IPS DF 6.9 (cell line): ENCODE results near the gene TNNC1.

Experiments used
- DNase-seq: peaks from one replicate; pipeline ENCODE4 v3.0.0-alpha.2; 2013; ENCODE audit warnings: low read depth, low spot score
- H3K27ac ChIP-seq: one replicate; pipeline ENCODE4 v1.5.1; 2013; ENCODE audit warnings: low read length, control low read depth
- H3K27me3 ChIP-seq: 2 replicates; pipeline ENCODE4 v1.6.1; 2013; ENCODE audit warnings: mild to moderate bottlenecking, low read length; ENCODE audit not compliant: control insufficient read depth, insufficient read depth
- H3K36me3 ChIP-seq: 2 replicates; pipeline ENCODE4 v1.6.1; 2013; ENCODE audit warnings: low read length; ENCODE audit not compliant: control insufficient read depth, insufficient read depth
- H3K4me1 ChIP-seq: 2 replicates; pipeline ENCODE4 v1.6.1; 2013; ENCODE audit warnings: low read length; ENCODE audit not compliant: control insufficient read depth, insufficient read depth
- H3K4me3 ChIP-seq: 2 replicates; pipeline ENCODE4 v1.5.1; 2013; ENCODE audit warnings: mild to moderate bottlenecking, low read length
- H3K9me3 ChIP-seq: 2 replicates; pipeline ENCODE4 v1.6.1; 2013; ENCODE audit warnings: low read length, inconsistent platforms; ENCODE audit not compliant: control insufficient read depth, insufficient read depth
- WGBS: extraction: QIAGEN DNeasy Blood & Tissue Kit; methylation state at CpG from one replicate; pipeline ENCODE4 v1.1.7; 2013; ENCODE audit warnings: mixed read lengths, missing lambda C conversion rate; ENCODE audit not compliant: insufficient read length, insufficient coverage; 5-methylcytosine and 5-hydroxymethylcytosine counted together

TNNC1 gene

DNA sequence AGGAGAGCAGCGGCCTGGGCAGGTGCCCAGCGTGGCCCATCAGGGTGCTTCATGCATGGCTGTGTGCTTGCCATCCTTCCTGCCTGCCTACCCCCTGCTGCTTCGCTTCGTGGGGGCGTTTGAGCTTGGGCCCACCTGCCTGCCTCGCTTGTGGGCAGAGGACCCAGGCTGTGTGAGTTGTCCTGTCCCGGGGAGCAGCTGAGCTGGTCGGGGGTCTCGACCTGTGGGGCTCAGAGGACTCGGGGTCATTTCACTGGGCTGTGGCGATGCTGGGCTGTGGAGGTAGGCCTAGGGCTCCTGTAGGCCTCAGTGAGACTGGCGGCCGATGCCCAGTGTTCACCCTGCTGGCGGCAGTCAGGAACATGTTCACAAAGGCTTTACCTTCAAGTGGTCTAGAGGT, 29.2 kb upstream of the TNNC1 start:
- H3K36me3 ChIP-seq, result peaks cover 43% of the 10 kb centered on the region
- no peak overlapping the region for H3K27ac ChIP-seq
- H3K4me3 ChIP-seq, result no peak overlapping the region
- no peak for DNase-seq
- no peaks in the 10 kb centered on the region for H3K27me3 ChIP-seq
- no CpG with 5 or more reads among the region's 14 CpGs for WGBS
- no peaks in the 10 kb centered on the region; the same call in 1 of the 2 replicates for H3K4me1 ChIP-seq
- H3K9me3 ChIP-seq, result no peaks in the 10 kb centered on the region

DNA sequence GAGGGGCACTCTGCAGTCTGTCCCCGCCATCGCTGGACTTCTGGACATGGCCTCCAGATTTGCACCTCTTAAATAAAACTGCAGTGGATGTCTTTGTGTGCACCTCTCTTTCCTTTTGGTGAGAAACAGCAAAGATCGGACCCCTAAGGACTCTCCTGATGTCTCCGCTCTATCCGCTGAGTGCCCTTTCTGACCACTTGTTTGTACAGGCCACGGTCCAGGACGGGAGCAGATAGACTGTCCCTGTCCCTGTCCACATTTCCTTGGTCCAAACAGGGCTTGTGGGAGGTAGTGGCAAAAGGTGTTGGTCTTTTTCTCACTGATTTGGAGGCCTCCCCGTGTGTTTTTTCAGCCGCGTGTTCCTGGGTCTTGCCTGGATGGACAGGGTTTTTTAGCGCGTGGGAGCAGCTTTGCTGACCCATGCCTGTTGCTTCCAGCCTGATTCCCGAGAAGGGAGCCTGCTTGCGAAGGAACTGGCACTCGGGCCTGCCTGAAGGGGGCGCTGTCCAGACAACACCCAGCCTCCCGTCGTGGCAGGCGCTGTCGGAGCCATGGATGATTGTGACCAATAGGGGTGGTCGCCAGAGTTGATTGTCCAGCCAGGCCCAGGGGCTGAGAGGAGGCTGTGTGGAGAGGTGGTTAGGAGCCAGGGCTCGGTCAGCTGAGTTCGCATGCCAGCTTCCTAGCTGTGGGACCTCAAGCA, 28.1 kb upstream of the TNNC1 start:
- no CpG with 5 or more reads among the region's 23 CpGs for WGBS
- H3K36me3 ChIP-seq, result peaks cover 43% of the 10 kb centered on the region
- peak; percentile 57 for DNase-seq
- no peak overlapping the region for H3K4me3 ChIP-seq
- no peaks in the 10 kb centered on the region for H3K9me3 ChIP-seq
- no peaks in the 10 kb centered on the region for H3K27me3 ChIP-seq
- no peaks in the 10 kb centered on the region; the same call in 1 of the 2 replicates for H3K4me1 ChIP-seq
- no peak overlapping the region for H3K27ac ChIP-seq

DNA sequence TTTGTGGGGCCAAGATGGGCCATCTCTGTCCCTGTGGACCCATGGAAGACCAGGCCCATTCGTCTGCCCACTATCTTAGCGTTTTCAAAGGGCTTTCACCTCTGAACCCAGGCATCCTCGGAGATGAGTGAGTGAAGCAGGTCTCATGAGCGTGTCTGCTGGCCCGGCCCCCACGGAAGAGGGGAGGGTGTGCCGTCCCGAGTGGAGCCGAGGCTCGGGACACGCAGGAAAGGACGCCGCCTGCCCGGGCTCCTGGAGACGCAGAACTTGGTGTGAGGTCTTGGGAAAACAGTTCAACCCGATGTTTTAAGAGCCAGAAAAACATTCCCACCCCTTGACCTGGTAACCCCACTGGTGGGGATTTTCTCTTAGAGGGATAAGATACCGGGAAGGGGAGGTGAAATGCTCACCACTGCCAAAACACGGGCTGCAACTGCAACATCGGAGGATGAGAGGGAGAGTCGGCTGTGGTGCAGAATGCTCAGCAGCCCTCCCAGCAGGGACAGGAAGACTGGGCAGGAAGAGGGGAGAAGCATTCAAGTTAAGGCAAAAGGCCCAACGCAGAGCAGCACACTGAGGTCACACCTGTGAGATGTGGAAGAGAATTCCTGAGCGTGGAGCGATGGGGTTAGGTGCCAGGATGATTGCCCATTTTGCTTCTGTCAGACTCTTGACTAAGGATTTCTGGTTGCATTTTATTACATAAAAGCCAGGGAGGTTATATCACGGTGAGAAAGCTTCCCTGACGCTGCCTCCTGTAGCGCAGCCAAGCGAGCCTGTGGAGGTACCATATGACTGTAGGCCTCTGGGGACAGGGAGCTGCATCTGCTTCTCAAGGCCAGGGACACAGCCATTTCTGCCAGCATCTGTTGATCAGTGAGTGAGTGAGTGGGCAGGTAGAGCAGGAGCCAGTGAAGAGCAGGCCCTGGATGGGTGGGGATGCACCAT, 27.2 kb upstream of the TNNC1 start:
- WGBS, result no CpG with 5 or more reads among the region's 27 CpGs
- H3K36me3 ChIP-seq, result peaks cover 48% of the 10 kb centered on the region
- no peak for DNase-seq

DNA sequence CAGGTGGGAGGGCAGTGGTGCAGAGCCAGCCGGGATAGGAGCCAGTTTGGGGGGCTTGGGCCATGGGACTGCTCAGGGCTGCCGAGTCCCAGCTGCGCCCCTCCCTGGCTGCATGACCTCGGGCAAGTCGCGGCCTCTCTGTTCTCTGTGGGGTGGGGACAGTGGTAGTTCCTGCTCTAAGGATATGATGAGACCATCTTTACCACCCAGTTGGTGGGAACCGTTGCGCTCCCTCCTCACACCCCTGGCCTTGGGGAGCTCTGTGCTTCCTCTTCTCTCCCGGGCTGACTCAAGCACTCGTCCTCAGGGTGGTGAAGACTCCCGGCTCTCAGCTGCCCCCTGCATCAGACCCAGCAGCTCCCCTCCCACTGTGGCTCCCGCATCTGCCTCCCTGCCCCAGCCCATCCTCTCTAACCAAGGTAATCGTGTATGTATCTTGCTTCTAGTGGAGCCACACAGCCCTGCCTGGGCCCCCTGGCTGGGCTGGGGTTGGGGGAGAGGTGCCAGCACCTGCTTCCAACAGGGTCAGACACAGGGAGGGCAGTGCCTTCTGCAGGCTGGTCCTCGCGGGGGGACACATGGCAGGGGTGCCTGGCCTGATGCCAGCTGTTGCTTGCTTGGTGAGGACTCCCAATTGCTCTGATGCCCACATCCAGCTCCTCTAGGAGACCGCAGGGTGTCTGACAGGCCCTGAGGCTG, 26.2 kb upstream of the TNNC1 start:
- DNase-seq, result no peak
- no peak overlapping the region for H3K27ac ChIP-seq
- H3K9me3 ChIP-seq, result no peaks in the 10 kb centered on the region
- no peaks in the 10 kb centered on the region; the same call in 1 of the 2 replicates for H3K4me1 ChIP-seq
- H3K27me3 ChIP-seq, result no peaks in the 10 kb centered on the region
- no CpG with 5 or more reads among the region's 16 CpGs for WGBS
- H3K36me3 ChIP-seq, result peaks cover 53% of the 10 kb centered on the region
- H3K4me3 ChIP-seq, result no peak overlapping the region

More for the DNA sequence above, 27.2 kb upstream of the TNNC1 start:
- H3K4me3 ChIP-seq, result no peak overlapping the region
- H3K4me1 ChIP-seq, result no peaks in the 10 kb centered on the region; the same call in 1 of the 2 replicates
- no peaks in the 10 kb centered on the region for H3K27me3 ChIP-seq
- H3K9me3 ChIP-seq, result no peaks in the 10 kb centered on the region
- no peak overlapping the region for H3K27ac ChIP-seq

DNA sequence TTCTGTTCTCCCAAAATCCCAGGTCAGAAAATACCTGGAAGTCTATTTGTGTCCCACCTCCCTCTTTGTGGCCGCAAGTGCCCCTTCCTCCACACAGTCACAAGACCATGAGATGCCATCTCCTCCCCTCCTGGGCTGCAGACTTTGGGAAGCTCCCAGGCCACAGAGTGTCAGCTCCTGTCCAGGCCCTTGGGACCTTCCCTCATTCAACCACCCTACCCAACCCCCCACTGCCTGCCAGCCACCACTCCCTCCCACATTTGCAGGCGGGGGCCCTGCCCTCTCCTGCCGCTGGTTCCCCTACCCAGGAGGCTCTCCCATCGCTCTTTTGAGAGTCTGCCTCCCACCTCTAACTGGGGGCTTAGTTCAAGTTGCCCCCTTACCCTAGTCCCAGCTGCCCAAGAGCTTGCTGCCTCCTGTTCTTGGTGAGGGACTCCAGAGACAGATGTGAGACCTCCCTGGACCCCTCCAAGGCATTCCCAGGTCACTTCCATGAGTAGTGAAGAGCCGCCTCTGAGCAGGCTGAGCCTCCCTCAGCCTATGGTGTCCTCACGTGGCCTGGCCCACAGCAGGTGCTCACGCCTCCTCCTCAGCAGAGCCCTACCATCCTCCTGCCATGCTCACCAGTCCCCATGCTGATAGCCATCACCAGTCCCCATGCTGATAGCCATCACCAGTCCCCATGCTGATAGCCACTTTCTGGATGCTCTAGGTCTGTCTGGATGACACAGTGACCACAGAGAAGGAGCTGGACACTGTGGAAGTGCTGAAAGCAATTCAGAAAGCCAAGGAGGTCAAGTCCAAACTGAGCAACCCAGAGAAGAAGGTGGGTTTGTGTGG, 25.4 kb upstream of the TNNC1 start:
- Histone ChIP-seq H3K27me3 (no peaks in the 10 kb centered on the region), H3K27ac (no peak overlapping the region), H3K9me3 (no peaks in the 10 kb centered on the region), H3K4me3 (no peak overlapping the region), H3K4me1 (no peaks in the 10 kb centered on the region; the same call in 1 of the 2 replicates), H3K36me3 (peaks cover 53% of the 10 kb centered on the region)
- no CpG with 5 or more reads among the region's 7 CpGs for WGBS
- no peak for DNase-seq

DNA sequence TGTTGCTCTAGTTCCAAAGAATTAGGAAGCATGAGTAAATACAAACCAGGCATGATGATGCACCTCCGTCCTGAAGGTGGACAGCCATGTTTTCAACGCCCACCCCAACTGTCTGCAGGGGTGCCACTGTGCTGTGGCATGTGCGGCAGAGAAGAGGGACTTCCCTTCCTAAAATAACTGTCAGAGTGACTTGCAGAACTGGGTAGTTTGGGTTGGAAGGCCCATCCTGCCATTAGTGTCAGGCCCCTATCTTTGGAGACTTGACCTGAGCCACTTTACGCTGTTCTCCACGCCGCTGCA, 23.9 kb upstream of the TNNC1 start:
- Histone ChIP-seq H3K36me3 (peaks cover 59% of the 10 kb centered on the region), H3K4me1 (no peaks in the 10 kb centered on the region), H3K4me3 (no peak overlapping the region), H3K27ac (no peak overlapping the region), H3K9me3 (no peaks in the 10 kb centered on the region), H3K27me3 (no peaks in the 10 kb centered on the region)
- DNase-seq, result no peak
- no CpG with 5 or more reads among the region's 6 CpGs for WGBS

DNA sequence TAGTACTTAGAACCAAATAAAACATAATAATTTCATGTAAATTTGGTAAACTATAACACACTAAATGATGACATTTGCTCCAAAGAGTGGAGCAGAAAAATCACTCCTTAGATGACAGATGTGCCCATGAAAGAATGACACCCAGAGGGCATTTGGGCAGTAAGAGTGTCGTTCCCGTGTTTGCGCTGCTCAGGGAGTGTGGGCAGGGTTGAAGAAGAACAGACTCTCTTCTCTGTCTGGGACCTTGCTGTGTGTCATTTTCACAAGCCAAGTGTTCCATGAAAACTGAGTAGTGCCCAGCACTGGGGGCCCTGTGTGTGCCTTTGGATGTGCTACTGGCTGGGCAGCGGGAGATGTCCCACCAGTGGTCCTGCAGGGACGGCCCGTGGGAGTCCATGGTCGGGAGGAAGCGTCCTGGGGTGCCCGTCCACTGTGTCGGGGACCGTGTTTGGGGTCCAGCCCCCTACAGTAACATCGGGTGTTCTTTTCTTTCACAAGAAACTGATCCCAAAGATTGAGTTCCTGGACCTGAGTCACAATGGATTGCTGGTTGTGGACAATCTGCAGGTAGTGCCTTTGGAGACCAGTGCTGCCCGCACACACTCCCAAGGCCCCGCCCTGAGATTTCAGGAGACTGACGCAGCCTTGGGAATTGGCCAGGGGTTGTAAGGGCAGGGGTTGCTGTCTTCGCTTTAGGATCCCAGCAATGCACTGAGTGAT, 23.4 kb upstream of the TNNC1 start:
- no peaks in the 10 kb centered on the region for H3K4me1 ChIP-seq
- no peak for DNase-seq
- H3K27ac ChIP-seq, result no peak overlapping the region
- no peaks in the 10 kb centered on the region for H3K9me3 ChIP-seq
- WGBS, result no CpG with 5 or more reads among the region's 16 CpGs
- no peaks in the 10 kb centered on the region for H3K27me3 ChIP-seq
- H3K4me3 ChIP-seq, result no peak overlapping the region
- H3K36me3 ChIP-seq, result peaks cover 62% of the 10 kb centered on the region

DNA sequence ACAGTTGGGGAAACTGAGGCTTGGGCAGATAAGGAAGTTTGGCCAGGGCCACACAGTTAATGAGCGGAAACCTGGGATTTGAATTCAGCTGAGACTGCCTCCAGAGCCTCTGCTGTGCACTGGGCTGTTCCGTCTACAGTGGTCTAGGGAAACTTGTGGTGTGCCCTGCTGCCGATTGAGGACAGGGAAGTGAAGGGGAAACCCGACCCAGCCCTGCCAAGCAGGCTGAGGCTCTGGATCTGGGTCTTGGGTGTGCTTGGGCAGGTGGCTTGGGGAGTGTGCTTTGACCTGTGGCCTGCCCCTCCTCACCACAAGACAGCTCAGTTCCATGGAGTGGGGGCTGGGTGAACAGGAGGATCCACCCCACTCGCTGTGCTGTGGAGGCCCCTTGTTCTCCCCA, 19.2 kb upstream of the TNNC1 start:
- Histone ChIP-seq H3K27me3 (no peaks in the 10 kb centered on the region), H3K9me3 (no peaks in the 10 kb centered on the region), H3K36me3 (peaks cover 44% of the 10 kb centered on the region), H3K4me3 (no peak overlapping the region), H3K4me1 (no peaks in the 10 kb centered on the region), H3K27ac (no peak overlapping the region)
- DNase-seq, result no peak
- WGBS, result no CpG with 5 or more reads among the region's 5 CpGs

DNA sequence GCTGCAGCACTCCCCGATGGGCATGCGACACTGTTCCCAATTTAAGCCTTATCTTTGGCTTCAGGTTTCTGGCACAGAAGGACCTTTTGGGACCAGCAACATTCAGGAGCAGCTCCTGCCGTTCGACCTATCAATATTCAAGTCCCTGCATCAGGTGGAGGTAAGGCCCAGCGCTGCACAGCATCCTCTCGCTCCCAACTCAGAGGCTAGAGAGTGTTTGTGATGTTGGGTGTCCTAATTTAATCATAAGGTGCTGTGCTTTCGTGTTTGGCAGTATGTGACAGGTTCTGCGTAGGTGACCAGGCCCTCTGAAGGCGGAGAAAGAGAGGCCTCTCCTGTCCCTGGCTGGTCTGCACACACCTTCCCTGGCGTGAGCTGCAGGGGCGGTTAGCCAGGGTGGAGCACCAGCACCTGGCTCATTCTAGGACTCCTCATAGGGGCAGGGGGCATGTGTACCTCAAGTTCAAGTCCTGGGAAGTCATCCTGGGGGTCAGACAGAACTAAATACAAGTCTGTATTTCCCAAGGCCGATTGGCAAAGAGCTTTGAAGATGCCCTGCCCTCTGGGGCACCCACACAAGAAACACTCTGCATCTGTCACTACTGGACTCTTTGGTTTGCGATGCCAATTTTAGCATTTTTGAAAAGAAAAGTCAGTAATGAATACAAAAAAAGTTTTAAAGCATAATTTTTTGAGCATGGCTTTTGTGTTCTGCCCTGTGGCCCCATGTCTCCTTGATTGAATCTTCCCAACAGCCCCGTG, 18.6 kb upstream of the TNNC1 start:
- Histone ChIP-seq H3K36me3 (peaks cover 37% of the 10 kb centered on the region), H3K27me3 (no peaks in the 10 kb centered on the region), H3K9me3 (no peaks in the 10 kb centered on the region), H3K4me3 (no peak overlapping the region), H3K4me1 (no peaks in the 10 kb centered on the region), H3K27ac (no peak overlapping the region)
- no CpG with 5 or more reads among the region's 14 CpGs for WGBS
- DNase-seq, result no peak
